Measurements from ENCODE around the gene SPEM3.

Gene SPEM3

GRCh38 chr17:7403977-7404736 is 24.5 kb upstream of the SPEM3 start, which contains the start of gene TMEM256:
TMEM256 (minus strand) TSS chr17:7404097; CDS start chr17:7404084, 13 bp downstream.
- DNase-seq: peak; percentile 100

- no peak for DNase-seq
Observed at GRCh38 chr17:7404737-7405349, 23.8 kb upstream of the SPEM3 start.

GRCh38 chr17:7405350-7406234 is 23.1 kb upstream of the SPEM3 start:
- no peak for DNase-seq

GRCh38 chr17:7406235-7406825 is 22.3 kb upstream of the SPEM3 start:
- peak; percentile 5 for DNase-seq

GRCh38 chr17:7407082-7407481 is 21.6 kb upstream of the SPEM3 start:
- no peak for DNase-seq

- DNase-seq: no peak
Observed at GRCh38 chr17:7407485-7408251, 21.0 kb upstream of the SPEM3 start, which contains the start of gene NLGN2. NLGN2 (plus strand) TSS chr17:7407845; CDS start chr17:7408256, 411 bp downstream.

- DNase-seq: no peak
Observed at GRCh38 chr17:7408252-7408727, 20.4 kb upstream of the SPEM3 start.

- no peak for DNase-seq
Observed at GRCh38 chr17:7408863-7409262, 19.8 kb upstream of the SPEM3 start.

- DNase-seq: no peak
Observed at GRCh38 chr17:7409716-7410115, 18.9 kb upstream of the SPEM3 start.

- DNase-seq: no peak
Observed at GRCh38 chr17:7410634-7411426, 17.8 kb upstream of the SPEM3 start.

- DNase-seq: no peak
Observed at GRCh38 chr17:7411427-7411750, 17.3 kb upstream of the SPEM3 start.

GRCh38 chr17:7413346-7413985 is 15.2 kb upstream of the SPEM3 start:
- no peak for DNase-seq

GRCh38 chr17:7414837-7415236 is 13.8 kb upstream of the SPEM3 start:
- DNase-seq: no peak

- no peak for DNase-seq
Observed at GRCh38 chr17:7415784-7416183, 12.9 kb upstream of the SPEM3 start.

GRCh38 chr17:7416323-7416722 is 12.3 kb upstream of the SPEM3 start:
- no peak for DNase-seq

- no peak for DNase-seq
Observed at GRCh38 chr17:7417056-7417655, 11.5 kb upstream of the SPEM3 start.

- no peak for DNase-seq
Observed at GRCh38 chr17:7418472-7419152, 10.0 kb upstream of the SPEM3 start.

- no peak for DNase-seq
Observed at GRCh38 chr17:7419819-7420610, 8.6 kb upstream of the SPEM3 start, which contains the start of gene SPEM1. SPEM1 (plus strand) TSS chr17:7420324; CDS start chr17:7420385, 61 bp downstream.

- DNase-seq: no peak
Observed at GRCh38 chr17:7421186-7421585, 7.5 kb upstream of the SPEM3 start.
